Pancreas (tissue), 10 donors: ENCODE measurements around the gene APOBEC3B. TPM values are rescaled to one million over a fixed set of nuclear protein-coding genes. Genes with fewer than 3 reads are reported as not detected.

Experiments
- ATAC-seq, 4 donors: fragments of 200-7000 bp; cut with Tn5 transposase; one replicate each; pipeline versions ENCODE4 v1.8.0 to v1.9.1; 2020; ENCODE audit warnings: mild to moderate bottlenecking in 4 of 4, moderate library complexity in 4 of 4
- DNase-seq, 6 donors: peaks; one replicate each; pipeline ENCODE4 v3.0.0-alpha.2; 2020
- FAIRE-seq: peaks from 2 replicates; lab custom pipeline; 2012; peaks lifted over from hg19 to GRCh38; lab: Jason Lieb, UNC
- H3K27ac ChIP-seq, 4 donors: fragments of 200-600 bp; sonication (generic); 1 replicate in 3 of 4; 2 replicates in 1 of 4; pipeline versions ENCODE4 v1.5.0 to v1.8.0; 2020
- H3K27me3 ChIP-seq, 4 donors: fragments of 200-600 bp; one replicate each; pipeline ENCODE4 v1.8.0; 2021
- H3K36me3 ChIP-seq, 3 donors: fragments of 200-600 bp; sonication (generic) in 1 of 3; one replicate each; pipeline versions ENCODE4 v1.5.0 to v1.8.0; 2020 to 2021
- H3K4me1 ChIP-seq, 3 donors: fragments of 200-600 bp; one replicate each; pipeline ENCODE4 v1.8.0; 2021
- H3K4me3 ChIP-seq, 4 donors: fragments of 200-600 bp; sonication (generic) in 2 of 4; one replicate each; pipeline versions ENCODE4 v1.5.0 to v1.8.0; 2020 to 2021
- H3K9me3 ChIP-seq, 4 donors: fragments of 200-600 bp; one replicate each; pipeline ENCODE4 v1.8.0; 2021
- WGBS, 2 donors: extraction: QIAGEN DNeasy Blood & Tissue Kit; methylation state at CpG; one replicate each; pipeline ENCODE4 v1.1.7; 2013; 5-methylcytosine and 5-hydroxymethylcytosine counted together
- intact Hi-C, 3 donors: fragments of 100-400 bp; cut with DNase I; formaldehyde crosslinking; loops; one replicate each; pipeline versions ENCODE4 v1.11.1 to v1.14.2; 2022
- polyA plus RNA-seq, 2 donors: library from polyadenylated mRNA; stranded (reverse); fragments of 200-250 nt; gene quantifications; one replicate each; pipeline ENCODE4 v1.2.3, GENCODE V29; 2013
- total RNA-seq, 6 donors: library from RNA; stranded (reverse); fragmentation: NEBNext Ultra II Directional in 4 of 6; extraction: Animal tissue kit (Norgen Biotek cat#: 25700) in 4 of 6; gene quantifications; one replicate each; pipeline versions ENCODE4 v1.2.1 to v1.2.4, GENCODE V29; 2021 to 2023
- TF ChIP-seq, protein P1 (sequence below), 4 donors: fragments of 200-600 bp; sonication (generic) in 3 of 4; IDR thresholded peaks; one replicate each; pipeline versions ENCODE4 v1.5.0 to v1.8.0; 2021; ENCODE audit warnings: antibody characterized with exemption in 4 of 4
- donor health status: healthy with polysubstance abuse.
- donor health status: DM: no; HTN: no; CAD: no; lungs with moderate emphysema.
- donor health status: DM: no; HTN: no; CAD: no.
- donor health status: control.
- donor health status: control.
- donor health status: Bipolar disorder and iron deficiency.
- donor health status: DM: yes; HTN: yes; CAD: no.
- donor health status: DM: no; HTN: no; CAD: no.
- donor health status: DM: no; HTN: no; CAD: no.
- donor health status: DM: yes; HTN: yes; CAD: no.

APOBEC3B gene
- total and polyA plus RNA-seq, 8 donors = 0.60 to 10.2 (median 3.0) TPM

DNA sequence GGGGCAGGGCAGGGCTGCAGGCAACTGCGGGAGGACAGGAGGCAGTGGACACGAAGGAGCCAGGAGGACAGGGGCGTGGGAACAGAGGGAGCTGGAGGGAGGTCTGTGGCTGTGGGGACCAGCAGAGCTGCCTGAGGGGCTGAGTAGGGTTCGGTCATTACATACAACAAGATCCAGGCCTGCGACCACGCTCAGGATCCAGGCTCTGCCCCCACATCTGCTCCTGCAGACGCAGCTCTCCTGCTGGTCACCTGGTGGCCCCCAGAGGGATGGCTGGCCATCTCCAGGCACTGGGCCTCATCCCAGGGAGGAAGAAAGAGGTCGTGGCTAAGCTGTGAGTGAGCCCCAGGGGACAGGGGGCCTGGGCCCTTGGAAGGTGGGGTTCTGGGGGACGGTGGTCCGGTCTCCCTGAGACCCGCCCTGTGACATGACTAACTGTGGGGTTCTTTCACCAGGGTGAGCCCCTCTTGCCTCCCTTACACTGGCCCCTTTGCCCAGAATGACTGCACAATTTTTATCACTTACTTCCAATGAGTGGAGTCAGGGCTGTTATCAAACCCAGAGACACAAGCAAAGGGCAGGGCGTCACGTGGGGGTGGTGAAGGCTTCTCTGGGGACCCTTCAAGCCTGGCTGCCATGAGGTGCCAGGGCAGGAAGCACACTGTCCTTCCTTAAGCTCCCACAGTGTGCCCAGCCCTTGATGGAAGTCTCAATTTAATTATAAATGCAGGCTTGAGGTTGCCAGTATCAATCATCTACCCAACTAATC is 31.4 kb upstream of the APOBEC3B start:
- FAIRE-seq (no peak), ATAC-seq (no peak), DNase-seq (peak in 1 of 6 donors; percentile 11)
- Histone ChIP-seq H3K27me3 (no peaks in the 10 kb centered on the region), H3K27ac (no peak overlapping the region), H3K36me3 (no peaks in the 10 kb centered on the region), H3K4me3 (no peak overlapping the region), H3K9me3 (no peaks in the 10 kb centered on the region), H3K4me1 (peaks cover 6 to 9% (median 7%) of the 10 kb centered on the region in 3 donors)
- WGBS, 2 donors = 77 to 80% methylated on average over 13 of the region's 13 CpGs
- TF ChIP-seq, protein P1, sequence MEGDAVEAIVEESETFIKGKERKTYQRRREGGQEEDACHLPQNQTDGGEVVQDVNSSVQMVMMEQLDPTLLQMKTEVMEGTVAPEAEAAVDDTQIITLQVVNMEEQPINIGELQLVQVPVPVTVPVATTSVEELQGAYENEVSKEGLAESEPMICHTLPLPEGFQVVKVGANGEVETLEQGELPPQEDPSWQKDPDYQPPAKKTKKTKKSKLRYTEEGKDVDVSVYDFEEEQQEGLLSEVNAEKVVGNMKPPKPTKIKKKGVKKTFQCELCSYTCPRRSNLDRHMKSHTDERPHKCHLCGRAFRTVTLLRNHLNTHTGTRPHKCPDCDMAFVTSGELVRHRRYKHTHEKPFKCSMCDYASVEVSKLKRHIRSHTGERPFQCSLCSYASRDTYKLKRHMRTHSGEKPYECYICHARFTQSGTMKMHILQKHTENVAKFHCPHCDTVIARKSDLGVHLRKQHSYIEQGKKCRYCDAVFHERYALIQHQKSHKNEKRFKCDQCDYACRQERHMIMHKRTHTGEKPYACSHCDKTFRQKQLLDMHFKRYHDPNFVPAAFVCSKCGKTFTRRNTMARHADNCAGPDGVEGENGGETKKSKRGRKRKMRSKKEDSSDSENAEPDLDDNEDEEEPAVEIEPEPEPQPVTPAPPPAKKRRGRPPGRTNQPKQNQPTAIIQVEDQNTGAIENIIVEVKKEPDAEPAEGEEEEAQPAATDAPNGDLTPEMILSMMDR (IDR thresholded peaks at IDR 0.05) = no peak
- intact Hi-C loops = no loop called here

DNA sequence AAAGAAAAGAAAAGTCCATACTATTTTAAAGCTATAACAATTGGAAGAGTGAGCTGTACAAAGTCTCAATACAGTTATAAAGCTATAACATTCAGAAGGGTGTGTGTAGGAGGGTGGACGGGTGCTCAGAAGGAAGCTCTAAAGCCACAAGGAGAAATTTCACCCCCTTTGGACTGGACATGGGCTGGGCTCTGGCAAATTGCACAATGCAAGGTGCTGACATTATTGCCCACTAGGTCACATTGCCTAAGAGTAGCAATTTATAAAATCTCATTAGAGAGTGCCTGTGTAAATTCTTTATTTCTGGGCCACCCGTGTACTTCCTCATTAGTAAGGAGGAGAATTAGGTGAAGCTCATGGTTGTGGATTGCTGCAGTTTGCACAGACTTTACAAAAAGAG is 30.4 kb upstream of the APOBEC3B start:
- no peak overlapping the region for H3K4me3 ChIP-seq
- no peak for FAIRE-seq
- intact Hi-C loops = no loop called here
- H3K27ac ChIP-seq = peak overlapping the region in 1 of 4 donors; percentile 12
- WGBS, 2 donors = 64 to 72% methylated on average over 2 of the region's 2 CpGs
- peak in 2 of 4 donors; percentile 21 to 32 for ATAC-seq
- H3K9me3 ChIP-seq = no peaks in the 10 kb centered on the region
- H3K4me1 ChIP-seq = peaks cover 6 to 9% (median 7%) of the 10 kb centered on the region in 3 donors
- no peaks in the 10 kb centered on the region for H3K36me3 ChIP-seq
- DNase-seq = no peak
- H3K27me3 ChIP-seq = no peaks in the 10 kb centered on the region
- TF ChIP-seq, protein P1 (IDR thresholded peaks at IDR 0.05) = no peak

DNA sequence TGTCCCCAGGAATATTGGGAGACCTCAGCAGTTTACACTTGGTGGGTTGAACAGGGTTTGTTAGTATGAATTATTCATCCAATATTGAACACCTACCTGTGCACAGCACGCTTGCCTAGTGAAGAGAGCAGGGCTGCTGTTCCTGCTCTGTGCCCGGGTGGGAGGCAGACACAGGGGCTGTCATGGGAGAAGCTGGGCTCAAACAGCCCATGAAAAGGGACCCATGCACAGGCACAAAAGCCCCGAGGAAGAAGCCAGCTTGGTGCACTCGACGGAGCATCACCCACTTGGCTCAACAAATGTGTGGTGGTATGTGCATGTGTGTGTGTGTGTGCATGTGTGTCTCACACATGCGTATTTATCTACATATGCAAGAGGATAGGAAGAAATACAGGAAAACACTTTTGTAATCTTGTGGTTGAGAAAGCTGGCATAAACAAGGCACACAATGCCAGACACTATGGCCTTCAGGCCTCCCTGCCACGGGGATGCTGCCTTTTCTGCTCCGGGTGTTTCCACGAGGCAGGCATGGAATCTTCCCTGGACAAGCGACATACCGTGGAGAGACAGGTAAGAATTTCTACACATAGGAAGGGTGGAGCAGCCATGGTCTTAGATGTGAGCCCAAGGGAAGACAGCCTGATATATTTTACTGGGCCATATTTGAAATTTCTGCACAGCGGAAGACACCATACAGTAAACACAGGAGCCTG is 29.7 kb upstream of the APOBEC3B start:
- no peak for ATAC-seq
- no peaks in the 10 kb centered on the region for H3K9me3 ChIP-seq
- H3K27me3 ChIP-seq = no peaks in the 10 kb centered on the region
- no peak for FAIRE-seq
- TF ChIP-seq, protein P1 (IDR thresholded peaks at IDR 0.05) = no peak
- no peak overlapping the region for H3K27ac ChIP-seq
- peaks cover 6 to 9% (median 7%) of the 10 kb centered on the region in 3 donors for H3K4me1 ChIP-seq
- H3K4me3 ChIP-seq = no peak overlapping the region
- intact Hi-C loops = no loop called here
- DNase-seq = no peak
- WGBS, 2 donors = 88 to 89% methylated on average over 12 of the region's 12 CpGs
- H3K36me3 ChIP-seq = no peaks in the 10 kb centered on the region

DNA sequence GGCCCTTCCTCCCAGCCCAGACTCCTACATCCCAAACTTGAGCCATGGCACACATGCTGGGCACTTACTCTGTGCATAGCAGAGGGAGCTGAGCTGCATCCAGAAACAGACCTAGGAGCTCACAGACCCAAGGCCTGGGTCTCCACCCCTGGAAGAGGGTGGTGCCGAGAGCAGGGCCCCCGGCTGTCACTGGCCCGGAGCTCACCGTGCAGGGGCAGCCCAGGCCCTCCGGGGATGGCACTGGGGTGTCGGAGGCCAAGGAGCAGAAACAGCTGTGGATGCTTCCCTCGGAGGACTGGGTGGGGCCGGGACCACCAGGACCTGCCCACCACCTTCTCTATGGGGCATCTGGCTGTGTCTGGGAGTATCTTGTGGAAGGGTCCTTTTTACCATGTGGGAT is 29.1 kb upstream of the APOBEC3B start:
- Histone ChIP-seq H3K27me3 (no peaks in the 10 kb centered on the region), H3K4me3 (no peak overlapping the region), H3K4me1 (peaks cover 6 to 9% (median 7%) of the 10 kb centered on the region in 3 donors), H3K27ac (no peak overlapping the region), H3K36me3 (no peaks in the 10 kb centered on the region), H3K9me3 (no peaks in the 10 kb centered on the region)
- TF ChIP-seq, protein P1 (IDR thresholded peaks at IDR 0.05) = no peak
- DNase-seq (no peak), ATAC-seq (no peak), FAIRE-seq (no peak)
- intact Hi-C loops = no loop called here
- WGBS, 2 donors = 84 to 99% methylated on average over 8 of the region's 8 CpGs
